ENCODE measurements around the gene TTR. TPM values are rescaled to one million over a fixed set of nuclear protein-coding genes. Genes with fewer than 3 reads are reported as not detected.

TTR gene
- total and polyA plus RNA-seq, 2 experiments from 2014 or later, result not detected

- H3K27ac Mint-ChIP-seq, result no peak overlapping the region
Measured at GRCh38 chr18:31624892-31625640, 33.4 kb downstream of the TTR start.

More at GRCh38 chr18:31624892-31625640, 33.4 kb downstream of the TTR start:
- Histone ChIP-seq H2AFZ (no peak overlapping the region), H3K36me3 (ENCODE audit: insufficient read depth) (peaks cover 10% of the 10 kb centered on the region), H3K4me2 (no peak overlapping the region), H3F3A (replicated peaks; ENCODE audit: low read depth) (no peaks in the 10 kb centered on the region), H3K4me3 (no peak overlapping the region), H3K79me2 (replicated peaks; ENCODE audit: insufficient read depth) (no peaks in the 10 kb centered on the region), H3K27ac (ENCODE audit: low read depth) (no peak overlapping the region), H4K20me1 (replicated peaks; ENCODE audit: insufficient read depth) (no peaks in the 10 kb centered on the region), H3K9me2 (ENCODE audit: insufficient read depth) (no peaks in the 10 kb centered on the region), H3K27me3 (ENCODE audit: insufficient read depth) (no peaks in the 10 kb centered on the region), H3K4me1 (ENCODE audit: insufficient read depth) (no peaks in the 10 kb centered on the region)
- H3K36me3 Mint-ChIP-seq (ENCODE audit: low read depth), result peaks cover 37% of the 10 kb centered on the region
- peaks cover 17% of the 10 kb centered on the region for H3K9me3 Mint-ChIP-seq
- no peaks in the 10 kb centered on the region for H3K27me3 Mint-ChIP-seq (ENCODE audit: insufficient read depth, low read depth, poor library complexity)
- H3K4me3 Mint-ChIP-seq, result no peak overlapping the region
- TF ChIP-seq EZH2phosphoT487 (IDR thresholded peaks at IDR 0.05; ENCODE audit: unreplicated experiment) (no peak), CTCF (conservative IDR thresholded peaks at IDR 0.05; ENCODE audit: low read depth in 2 of 2) (no peak), JUNB (IDR thresholded peaks at IDR 0.05; ENCODE audit: unreplicated experiment) (no peak), STAT1 (IDR thresholded peaks at IDR 0.05; ENCODE audit: unreplicated experiment) (no peak), NANOG (IDR thresholded peaks at IDR 0.05; ENCODE audit: borderline replicate concordance) (no peak), CREB1 (CRISPR knock-in tag; IDR thresholded peaks at IDR 0.05; ENCODE audit: low read depth) (no peak), ETS1 (IDR thresholded peaks at IDR 0.05) (no peak), ZNF331 (CRISPR knock-in tag; IDR thresholded peaks at IDR 0.05; ENCODE audit: low read depth) (no peak), REST (IDR thresholded peaks at IDR 0.05; ENCODE audit: unreplicated experiment) (no peak), EZH2 (IDR thresholded peaks at IDR 0.05; ENCODE audit: low read depth, unreplicated experiment) (no peak), POLR2AphosphoS5 (IDR thresholded peaks at IDR 0.05; ENCODE audit: low read depth) (no peak), ZNF462 (CRISPR knock-in tag; IDR thresholded peaks at IDR 0.05) (no peak), ZNF114 (CRISPR knock-in tag; IDR thresholded peaks at IDR 0.05) (no peak)
- ATAC-seq, result no peak
- no peak for DNase-seq (ENCODE audit: low spot score)
- H3K4me1 Mint-ChIP-seq, result no peaks in the 10 kb centered on the region
